ENCODE measurements around the gene ADRA1B. TPM values are rescaled to one million over a fixed set of nuclear protein-coding genes. Genes with fewer than 3 reads are reported as not detected.

Gene ADRA1B
- total RNA-seq, 1 donor from 2014 or later, result 0.32 TPM

DNA sequence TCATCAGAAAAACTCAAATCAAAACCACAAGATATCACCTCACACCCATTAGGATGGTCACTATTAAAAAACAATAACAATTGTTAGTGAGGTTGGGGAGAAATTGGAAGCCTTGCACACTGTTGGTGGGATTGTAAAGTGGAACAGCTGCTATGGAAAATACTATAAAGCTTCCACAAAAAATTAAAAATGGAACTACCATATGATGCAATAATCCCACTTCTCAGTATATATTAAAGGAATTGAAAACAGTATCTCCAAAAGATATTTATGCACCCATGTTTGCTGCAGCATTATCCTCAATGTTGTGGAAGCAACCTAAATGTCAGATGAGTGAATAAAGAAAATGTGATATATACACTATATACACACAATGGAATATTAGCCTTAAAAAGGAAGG, 14.5 kb upstream of the ADRA1B start:
- DNase-seq (ENCODE audit: low spot score), result no peak

DNA sequence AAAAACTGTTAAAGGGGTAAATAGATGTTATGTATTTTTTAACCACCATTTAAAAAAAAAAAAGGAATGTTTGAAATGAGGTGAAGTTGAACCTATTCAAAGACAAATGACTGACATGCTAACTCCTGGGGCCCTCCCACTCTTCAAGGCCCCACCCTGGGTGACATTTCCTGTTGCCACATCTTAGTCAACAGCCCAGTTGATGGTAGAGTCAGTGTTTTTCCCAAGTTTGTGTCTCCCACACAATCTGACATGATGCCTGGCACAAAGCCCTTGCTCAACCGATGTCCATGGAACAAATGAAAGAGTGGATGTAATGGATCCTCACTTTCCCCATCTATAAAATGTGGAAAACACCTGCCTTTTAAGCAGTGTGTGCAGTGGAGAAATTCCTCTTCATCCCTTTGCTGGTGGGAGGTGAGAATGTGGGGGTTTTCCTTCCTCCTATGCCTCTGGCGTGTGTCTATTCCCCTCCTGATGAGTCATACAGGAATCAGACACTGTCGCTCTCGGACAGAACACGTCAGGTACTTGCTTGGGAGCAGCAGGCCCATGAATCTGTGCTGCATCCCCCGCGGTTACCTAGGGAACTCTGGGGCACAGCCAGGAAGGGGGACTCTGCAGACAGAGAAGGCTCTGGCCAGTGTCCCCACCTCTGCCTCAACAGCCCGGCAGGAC, 13.7 kb upstream of the ADRA1B start:
- DNase-seq (ENCODE audit: low spot score), result no peak

DNA sequence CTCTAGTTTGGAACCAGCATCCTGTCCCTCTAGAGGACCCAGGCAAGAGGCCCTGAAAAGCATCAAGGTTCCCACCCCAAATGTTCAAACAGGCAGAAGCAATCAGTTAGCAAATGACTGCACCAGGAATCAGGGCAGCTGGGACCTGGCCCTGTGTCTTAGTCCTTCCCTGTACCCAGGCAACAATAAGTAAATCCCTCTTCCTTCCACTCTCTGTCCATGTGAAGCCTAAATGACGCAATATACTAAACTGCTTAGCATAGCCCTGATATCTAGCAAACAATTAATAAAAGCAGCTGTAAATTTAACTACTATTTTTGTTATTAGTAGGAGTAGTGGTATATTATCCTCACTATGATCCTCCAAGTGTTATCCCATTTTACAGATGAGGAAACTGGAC, 13.2 kb upstream of the ADRA1B start:
- DNase-seq (ENCODE audit: low spot score), result no peak

DNA sequence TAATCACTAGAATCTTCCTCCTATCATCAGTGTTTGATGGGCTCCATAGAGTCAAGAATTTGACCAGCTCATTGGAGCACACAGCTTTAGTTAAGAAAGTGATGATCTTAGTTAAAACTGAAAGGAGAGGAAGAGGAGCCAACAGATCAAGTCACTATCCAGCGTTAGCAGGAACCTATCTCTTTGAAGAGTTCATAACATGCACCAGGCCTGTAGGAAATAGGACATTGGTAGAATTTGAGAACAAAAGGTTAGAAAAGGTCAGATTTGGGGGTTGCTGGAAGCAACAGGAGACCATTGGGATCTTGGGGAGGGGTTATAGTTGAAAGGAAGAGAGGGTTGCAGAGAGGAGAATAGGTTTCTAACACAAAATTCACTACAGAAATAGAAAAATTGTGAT, 11.4 kb upstream of the ADRA1B start:
- DNase-seq (ENCODE audit: low spot score), result no peak

DNA sequence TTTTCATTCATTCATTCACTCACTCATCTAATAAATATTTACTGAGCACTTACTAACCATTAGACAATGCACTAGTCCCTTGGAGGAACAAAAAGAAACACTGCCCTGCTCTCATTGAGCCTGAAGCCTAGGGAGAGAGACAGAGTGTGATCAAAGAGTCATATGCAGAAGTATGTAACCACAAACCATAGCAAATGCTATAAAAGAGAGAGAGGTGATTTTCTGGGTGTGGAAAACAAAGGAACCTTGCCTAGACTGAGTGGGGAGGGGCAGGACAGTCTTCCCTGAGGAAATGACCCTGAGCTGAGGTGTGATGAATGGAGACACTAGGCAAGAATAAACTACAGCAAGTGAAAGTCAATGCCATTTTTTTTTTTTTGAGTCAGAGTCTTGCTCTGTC, 10.8 kb upstream of the ADRA1B start:
- no peak for DNase-seq (ENCODE audit: low spot score)

DNA sequence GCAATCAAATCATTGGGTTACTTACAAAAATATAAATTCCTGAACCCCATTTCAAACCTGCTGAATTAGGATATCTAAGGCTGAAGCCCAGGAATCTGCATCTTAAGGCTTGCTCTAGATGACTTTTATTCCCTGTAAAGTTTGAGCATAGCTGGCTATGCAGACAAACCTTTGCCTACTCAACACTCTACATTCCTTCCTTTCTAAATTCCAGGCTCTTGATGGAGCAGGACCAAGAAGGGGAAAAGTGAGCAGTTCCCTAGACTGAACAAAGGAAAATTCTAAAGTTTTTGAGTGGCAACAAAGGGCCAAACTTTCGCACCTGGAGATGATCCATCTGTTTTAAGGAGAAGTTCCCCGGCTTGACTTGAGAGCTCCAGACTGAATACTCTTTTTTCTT, 9.8 kb upstream of the ADRA1B start:
- DNase-seq (ENCODE audit: low spot score), result no peak

DNA sequence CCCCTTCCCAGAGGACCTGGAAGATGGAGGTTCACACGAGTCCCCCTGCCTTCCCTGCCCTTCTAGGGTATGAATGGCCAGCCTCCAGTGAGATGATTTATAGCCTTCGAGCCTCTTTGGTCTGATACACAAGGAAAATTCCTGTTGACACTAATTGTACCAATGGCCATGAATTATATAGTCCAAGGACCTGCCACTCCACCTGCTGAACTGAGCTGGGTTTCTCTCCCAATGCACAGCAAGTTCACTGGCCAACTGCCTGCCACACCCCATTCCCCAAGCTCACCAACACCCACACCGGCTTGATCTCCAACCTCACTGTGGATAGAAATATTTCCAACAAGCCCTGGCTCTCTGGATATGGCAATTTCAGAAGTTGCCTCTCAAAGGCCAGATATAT, 9.3 kb upstream of the ADRA1B start:
- DNase-seq (ENCODE audit: low spot score), result peak; percentile 51

DNA sequence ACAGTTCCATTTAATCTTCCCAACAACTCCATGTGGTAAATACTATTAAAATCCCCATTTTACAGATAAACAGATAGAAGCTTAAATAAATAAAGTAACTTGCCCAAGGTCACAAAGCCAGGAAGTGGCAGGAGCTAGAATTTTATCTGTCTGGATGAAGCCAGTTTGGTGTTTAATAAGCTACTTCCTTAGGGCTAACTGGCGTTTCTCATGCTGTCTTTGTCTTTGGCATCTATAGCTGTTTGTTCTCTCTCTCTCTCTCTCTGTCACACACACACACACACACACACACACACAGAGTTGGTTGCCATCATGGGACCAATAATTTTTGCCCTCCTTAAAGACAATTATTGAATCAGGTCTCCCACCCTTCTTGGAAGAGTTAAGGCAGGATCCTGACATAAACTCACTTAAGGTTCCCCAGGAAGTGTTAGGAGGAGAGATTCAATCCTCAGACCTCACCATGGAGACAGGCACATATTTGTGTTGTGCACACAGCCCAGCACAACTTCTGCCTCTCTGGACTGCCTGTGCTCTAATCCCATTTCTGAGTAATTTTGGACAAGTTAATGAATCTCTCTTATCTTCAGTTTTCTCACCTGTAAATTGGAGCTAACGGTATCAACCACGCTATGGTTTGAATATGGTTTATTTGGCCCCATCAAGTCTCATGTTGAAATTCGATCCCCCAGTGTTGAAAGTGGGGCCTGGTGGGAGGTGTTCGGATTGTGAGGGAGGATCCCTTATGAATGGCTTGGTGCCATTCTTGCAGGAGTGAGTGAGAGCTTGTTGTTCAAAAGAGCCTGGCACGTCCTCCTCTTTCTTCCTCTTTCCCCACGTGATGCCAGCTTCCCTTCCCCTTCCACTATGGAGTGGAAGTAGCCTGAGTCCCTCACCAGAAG, 8.3 kb upstream of the ADRA1B start:
- DNase-seq (ENCODE audit: low spot score), result no peak

DNA sequence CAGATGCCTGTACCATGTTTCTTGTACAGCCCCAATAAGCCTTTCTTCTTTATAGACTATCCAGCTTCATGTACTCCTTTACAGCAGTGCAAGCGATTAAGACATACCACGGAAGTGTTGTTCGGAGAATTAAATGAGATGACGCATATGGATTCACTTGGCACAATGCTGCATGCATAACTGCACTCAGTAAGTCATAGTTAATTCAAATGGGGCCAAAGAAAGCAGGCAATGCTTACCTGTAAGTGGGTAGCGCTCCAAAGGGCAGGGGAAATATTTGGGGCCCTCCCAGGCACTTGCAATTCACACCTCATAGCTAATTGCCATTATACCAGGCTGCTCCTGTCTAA, 7.7 kb upstream of the ADRA1B start:
- no peak for DNase-seq (ENCODE audit: low spot score)

DNA sequence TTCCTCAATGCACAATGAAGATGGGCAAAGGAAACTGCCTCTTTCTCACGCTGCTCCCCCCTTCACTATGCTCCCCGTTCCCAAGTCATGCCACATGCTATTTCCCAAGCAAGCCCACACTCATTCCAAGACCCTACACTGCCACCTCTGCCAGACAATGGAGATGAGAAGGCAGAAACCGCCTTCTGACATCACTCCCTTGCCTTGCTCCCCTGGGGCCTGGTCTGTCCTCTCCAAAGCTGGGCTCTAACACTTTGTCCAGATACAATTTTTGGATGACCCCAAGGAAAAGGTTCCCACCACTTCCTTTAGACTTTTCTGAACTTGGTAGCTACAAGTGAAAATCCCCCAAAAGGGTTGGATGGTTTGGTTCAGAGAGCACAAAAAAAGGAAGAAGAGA, 7.2 kb upstream of the ADRA1B start:
- no peak for DNase-seq (ENCODE audit: low spot score)

DNA sequence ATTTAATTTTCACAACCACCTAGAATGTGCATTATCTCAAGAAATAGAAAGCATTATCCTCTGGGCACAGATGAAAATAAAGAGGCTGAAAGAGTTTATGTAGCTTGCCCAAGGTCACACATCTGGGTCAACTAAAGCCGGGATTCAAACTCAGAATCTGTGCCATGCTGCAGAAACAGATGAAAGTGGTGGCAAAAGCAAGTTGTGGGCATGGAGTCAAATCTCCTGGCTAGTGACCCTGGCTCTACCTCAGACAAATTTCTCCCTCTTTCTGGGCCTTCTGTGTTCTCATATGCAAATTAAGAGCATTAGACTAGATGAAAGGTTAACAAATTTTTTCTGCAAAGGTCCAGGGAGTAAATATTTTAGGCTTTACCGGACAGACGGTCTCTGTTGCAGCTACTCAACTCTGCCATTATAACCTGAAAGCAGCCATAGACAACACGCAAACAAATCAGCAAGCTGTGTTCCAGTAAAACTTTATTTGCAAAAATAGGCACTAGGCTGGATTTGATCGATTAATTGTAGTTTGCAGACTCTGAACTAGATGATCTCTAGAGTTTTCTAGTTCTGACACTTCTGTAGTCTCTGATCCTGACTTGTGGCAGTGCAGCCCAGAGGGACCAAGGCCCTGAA, 6.0 kb upstream of the ADRA1B start:
- no peak for DNase-seq (ENCODE audit: low spot score)

DNA sequence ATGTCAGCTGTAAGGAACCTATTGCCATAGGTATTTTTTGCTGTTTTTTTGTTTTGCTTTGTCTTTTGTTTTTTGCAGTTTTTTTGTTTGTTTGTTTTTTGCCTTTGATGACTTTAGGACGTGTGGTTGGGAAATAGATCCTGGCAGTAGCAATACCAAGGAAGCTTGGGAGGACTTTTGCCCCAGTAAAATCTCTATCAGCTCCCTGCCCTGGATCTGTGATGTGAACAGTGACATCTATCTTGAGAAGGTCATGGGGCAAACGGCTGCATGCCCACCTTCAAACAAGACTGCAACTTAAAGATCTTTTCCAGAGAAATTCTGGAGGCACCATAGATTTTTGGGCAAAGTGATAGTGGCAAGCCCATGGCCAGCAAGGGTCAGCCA, 5.4 kb upstream of the ADRA1B start:
- no peak for DNase-seq (ENCODE audit: low spot score)

DNA sequence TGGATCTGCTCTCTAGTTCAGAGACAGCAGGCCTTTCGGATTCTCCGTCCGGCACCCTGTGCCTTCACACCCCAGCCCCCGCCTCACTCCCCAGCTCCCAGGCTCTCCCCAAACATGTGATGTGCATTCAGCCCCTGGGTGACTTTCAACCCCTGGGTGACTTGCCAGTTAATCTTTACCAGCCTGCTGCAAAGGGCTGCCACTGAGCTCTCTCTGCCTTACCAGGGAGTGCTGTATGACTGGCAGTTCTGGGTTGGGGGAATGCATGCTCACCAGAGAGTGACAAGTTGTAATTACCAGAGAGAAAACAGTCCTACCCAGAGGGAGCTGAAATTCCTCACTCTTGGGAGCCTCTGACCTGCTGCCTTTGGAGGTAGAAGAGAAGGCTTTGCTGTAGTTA, 4.9 kb upstream of the ADRA1B start:
- DNase-seq (ENCODE audit: low spot score), result peak; percentile 31

DNA sequence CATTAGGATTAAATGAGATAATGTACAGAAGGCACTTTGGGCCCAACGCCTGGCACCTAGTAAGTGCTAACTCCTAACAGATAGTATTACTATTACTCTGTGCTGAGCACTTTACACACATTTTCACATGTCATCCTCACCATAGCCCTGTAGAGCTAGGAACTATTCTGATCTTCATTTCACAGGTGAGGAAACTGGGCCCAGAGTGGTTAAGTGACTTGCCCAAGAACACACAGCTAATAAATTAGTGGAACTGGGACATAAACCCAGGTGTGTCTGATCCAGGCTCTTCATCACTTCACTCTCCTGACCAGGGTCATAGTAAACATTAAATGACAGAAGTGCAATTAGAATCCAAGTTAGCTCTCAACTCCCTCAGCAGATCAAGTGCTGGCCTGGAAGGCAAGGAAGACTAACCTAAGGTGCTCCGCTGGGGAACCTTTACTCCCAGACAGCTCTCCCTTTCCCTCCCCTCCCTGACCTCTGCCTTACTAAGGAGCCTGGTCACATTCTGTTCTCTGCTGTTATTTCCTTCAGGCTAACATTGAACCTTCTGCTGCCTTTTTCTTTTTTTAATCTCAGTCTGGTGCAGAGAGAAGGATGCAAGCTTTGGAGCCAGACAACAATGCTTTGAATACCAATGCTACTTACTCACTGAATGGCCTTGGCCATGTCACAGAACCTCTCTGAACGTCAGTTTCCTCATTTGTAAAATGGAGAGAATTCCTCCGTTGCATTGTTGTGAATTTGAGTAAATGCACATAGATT, 4.1 kb upstream of the ADRA1B start:
- DNase-seq (ENCODE audit: low spot score), result no peak

DNA sequence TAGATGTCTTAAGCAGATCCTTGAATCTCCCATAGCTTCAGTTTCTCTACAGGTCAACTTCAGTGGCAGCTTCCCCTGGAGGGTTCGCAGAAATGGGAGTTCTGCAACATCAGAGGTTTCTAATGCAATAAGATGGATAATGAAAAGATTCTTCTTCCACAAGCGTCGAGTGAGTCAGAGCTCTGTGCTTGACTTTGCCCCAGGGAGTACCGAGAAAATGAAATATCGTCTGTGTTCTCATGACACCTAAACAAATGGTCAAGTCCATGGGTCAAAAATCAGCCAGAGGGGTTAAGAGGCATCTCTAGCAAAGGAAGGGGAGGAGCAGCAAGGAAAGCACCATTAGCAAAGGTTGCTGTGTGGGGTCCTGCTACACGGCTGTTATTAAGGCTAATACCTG, 3.2 kb upstream of the ADRA1B start:
- DNase-seq (ENCODE audit: low spot score), result no peak

DNA sequence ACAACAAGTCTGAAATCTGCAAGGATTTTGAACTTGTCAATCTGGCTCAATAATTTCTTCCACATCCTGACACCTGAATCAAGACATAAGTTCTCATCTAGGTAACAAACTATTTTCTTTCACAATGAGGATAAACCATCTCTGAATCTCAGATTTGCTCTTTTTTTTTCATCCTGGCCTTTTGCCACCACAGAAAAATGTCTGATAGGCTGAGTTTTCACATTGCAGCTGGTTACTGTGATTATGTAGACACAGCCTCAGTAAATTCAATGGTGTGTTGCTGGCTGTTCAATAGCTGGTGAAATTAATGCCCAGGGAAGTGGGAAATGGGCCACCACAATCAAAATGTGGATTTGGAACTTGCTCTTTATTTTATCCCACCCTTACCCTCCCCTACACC, 2.8 kb upstream of the ADRA1B start:
- no peak for DNase-seq (ENCODE audit: low spot score)

DNA sequence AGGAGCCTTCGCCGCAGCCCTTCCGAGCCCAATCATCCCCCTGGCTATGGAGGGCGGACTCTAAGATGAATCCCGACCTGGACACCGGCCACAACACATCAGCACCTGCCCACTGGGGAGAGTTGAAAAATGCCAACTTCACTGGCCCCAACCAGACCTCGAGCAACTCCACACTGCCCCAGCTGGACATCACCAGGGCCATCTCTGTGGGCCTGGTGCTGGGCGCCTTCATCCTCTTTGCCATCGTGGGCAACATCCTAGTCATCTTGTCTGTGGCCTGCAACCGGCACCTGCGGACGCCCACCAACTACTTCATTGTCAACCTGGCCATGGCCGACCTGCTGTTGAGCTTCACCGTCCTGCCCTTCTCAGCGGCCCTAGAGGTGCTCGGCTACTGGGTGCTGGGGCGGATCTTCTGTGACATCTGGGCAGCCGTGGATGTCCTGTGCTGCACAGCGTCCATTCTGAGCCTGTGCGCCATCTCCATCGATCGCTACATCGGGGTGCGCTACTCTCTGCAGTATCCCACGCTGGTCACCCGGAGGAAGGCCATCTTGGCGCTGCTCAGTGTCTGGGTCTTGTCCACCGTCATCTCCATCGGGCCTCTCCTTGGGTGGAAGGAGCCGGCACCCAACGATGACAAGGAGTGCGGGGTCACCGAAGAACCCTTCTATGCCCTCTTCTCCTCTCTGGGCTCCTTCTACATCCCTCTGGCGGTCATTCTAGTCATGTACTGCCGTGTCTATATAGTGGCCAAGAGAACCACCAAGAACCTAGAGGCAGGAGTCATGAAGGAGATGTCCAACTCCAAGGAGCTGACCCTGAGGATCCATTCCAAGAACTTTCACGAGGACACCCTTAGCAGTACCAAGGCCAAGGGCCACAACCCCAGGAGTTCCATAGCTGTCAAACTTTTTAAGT, 819 bp downstream of the ADRA1B start:
- DNase-seq (ENCODE audit: low spot score), result no peak

DNA sequence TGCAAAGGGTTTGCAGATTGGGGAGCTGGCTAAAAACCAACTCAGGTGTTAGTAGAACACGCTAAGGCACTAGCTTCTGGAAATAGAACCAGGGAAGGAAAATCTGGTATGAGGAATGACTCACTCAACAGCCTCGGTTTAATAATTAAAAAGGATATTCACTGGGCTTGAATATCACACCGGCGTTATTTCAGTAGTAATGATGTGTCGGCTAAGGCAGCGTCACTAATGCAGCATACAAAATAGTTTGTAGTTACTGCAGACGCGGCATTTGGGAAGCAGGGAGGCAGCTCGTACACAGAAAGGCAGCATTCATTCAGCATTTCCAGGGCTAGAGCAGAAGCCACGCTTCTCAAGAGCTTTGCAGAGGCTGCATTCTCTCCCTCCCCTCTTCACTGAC, 1.7 kb downstream of the ADRA1B start:
- no peak for DNase-seq (ENCODE audit: low spot score)

DNA sequence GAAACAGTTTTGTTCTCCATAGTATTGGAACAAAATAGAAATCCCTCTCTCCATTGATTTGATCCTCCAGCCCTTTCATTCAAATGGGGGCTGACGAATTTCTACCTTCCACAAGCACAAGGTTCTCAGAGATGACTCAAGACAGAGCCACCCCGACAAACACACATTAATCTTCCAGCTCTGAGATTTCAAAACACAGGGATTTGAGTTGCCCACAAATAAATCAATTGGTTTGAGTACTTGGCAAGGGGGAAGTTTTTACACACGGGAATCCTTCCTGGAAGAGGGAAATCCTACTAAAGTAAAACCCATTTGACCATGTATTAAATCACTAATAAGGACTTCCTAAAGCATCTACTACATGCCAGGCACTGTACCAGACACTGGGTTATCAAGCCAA, 5.4 kb downstream of the ADRA1B start:
- DNase-seq (ENCODE audit: low spot score), result no peak

DNA sequence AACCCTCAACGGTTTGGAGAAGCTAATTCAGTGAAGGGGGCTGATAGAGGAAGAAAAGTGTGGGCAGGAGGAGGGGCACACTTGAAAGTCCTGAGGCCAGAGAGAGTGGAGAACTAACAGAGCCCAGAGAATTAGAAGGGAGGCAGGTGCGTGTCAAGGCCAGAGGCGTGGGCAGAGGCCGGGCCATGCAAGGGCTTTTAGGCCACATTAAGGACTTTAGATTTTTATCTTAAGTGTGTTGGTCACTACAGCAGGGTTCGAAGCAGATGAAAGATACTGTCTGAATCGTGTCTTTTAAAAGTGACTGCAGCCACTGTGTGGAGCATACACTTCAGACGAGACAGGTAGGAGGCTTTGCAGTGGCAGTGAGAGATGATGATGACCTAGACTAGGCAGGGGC, 6.7 kb downstream of the ADRA1B start:
- no peak for DNase-seq (ENCODE audit: low spot score)

All from mucosa of gallbladder (tissue), 1 donor.